ENCODE measurements around the gene YIF1B.

- TF ChIP-seq RARB (CRISPR knock-in tag; IDR thresholded peaks at IDR 0.05) (no peak), ARNTL (CRISPR knock-in tag; IDR thresholded peaks at IDR 0.05; ENCODE audit: borderline replicate concordance, low read depth) (no peak), TCF4 (CRISPR knock-in tag; IDR thresholded peaks at IDR 0.05; ENCODE audit: borderline replicate concordance) (no peak), PATZ1 (CRISPR knock-in tag; IDR thresholded peaks at IDR 0.05; ENCODE audit: borderline replicate concordance) (no peak), ESRRG (CRISPR knock-in tag; IDR thresholded peaks at IDR 0.05) (no peak)
Measured at GRCh38 chr19:38319421-38320258, 3.9 kb upstream of the YIF1B start, which contains the start of gene KCNK6.
